Measurements from ENCODE around the gene USP6NL. TPM values are rescaled to one million over a fixed set of nuclear protein-coding genes. Genes with fewer than 3 reads are reported as not detected.

Gene USP6NL
- polyA plus RNA-seq, 1 donor (not counting 4 experiments of a cell fraction or from before 2014, with no cell fraction given), result 8.7 TPM

DNA sequence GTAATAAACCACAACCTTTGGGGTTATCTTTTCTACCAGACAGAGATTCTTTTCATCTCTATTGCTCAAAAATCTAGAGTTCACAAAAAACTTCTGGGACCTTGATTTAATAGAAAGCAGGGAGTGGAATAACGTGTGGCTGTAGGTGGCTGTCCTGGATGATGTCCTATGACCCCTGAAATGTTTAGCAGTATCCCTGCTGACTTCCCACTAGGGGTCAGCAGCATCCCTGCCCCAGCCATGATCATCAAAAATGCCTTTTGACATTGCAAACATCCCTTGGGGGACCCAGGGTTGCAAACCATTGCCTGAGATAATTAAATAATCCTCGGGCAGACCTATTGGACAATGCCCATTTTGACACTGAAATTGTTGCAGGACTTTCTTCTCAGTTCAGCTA is 177.1 kb downstream of the USP6NL start:
- Histone ChIP-seq H3K36me3 (ENCODE audit: control insufficient read depth in 2 of 2, extremely low read depth in 1 of 2, insufficient read depth in 2 of 2, low read length in 2 of 2) (no peaks in the 10 kb centered on the region), H3K9ac (ENCODE audit: control insufficient read depth, extremely low read depth, insufficient read depth, low read length) (no peak overlapping the region), H3K4me2 (ENCODE audit: control insufficient read depth, extremely low read depth, insufficient read depth, low read depth, low read length) (no peak overlapping the region), H3K9me3 (ENCODE audit: control insufficient read depth, low read depth, low read length) (peaks cover 4% of the 10 kb centered on the region), H3K79me2 (ENCODE audit: control insufficient read depth, insufficient read depth, low read length) (no peaks in the 10 kb centered on the region), H3K27ac (ENCODE audit: control insufficient read depth, insufficient read depth, low read length) (no peak overlapping the region), H3K4me3 (ENCODE audit: control insufficient read depth in 2 of 3, extremely low read depth in 1 of 3, insufficient read depth in 2 of 3, low read depth in 1 of 3, low read length in 3 of 3) (no peak overlapping the region), H4K20me1 (ENCODE audit: control insufficient read depth, extremely low read depth, insufficient read depth, low read length) (no peaks in the 10 kb centered on the region), H3K27me3 (ENCODE audit: control insufficient read depth, extremely low read depth, insufficient read depth, low read length) (no peaks in the 10 kb centered on the region), H3K4me1 (ENCODE audit: control insufficient read depth, extremely low read depth, insufficient read depth, low read length) (no peaks in the 10 kb centered on the region), H3K9me1 (ENCODE audit: control insufficient read depth, extremely low read depth, insufficient read depth, low read length) (no peaks in the 10 kb centered on the region), H2AFZ (ENCODE audit: control insufficient read depth, low read length) (no peak overlapping the region)
- dilution Hi-C loops (cut with MboI; ENCODE audit: extremely low pct_ligation_motif_present, low sequenced_read_pairs), result no loop called here
- TF ChIP-seq EZH2 (IDR thresholded peaks at IDR 0.05; ENCODE audit: low read length), result no peak
- TF ChIP-seq, protein P1, sequence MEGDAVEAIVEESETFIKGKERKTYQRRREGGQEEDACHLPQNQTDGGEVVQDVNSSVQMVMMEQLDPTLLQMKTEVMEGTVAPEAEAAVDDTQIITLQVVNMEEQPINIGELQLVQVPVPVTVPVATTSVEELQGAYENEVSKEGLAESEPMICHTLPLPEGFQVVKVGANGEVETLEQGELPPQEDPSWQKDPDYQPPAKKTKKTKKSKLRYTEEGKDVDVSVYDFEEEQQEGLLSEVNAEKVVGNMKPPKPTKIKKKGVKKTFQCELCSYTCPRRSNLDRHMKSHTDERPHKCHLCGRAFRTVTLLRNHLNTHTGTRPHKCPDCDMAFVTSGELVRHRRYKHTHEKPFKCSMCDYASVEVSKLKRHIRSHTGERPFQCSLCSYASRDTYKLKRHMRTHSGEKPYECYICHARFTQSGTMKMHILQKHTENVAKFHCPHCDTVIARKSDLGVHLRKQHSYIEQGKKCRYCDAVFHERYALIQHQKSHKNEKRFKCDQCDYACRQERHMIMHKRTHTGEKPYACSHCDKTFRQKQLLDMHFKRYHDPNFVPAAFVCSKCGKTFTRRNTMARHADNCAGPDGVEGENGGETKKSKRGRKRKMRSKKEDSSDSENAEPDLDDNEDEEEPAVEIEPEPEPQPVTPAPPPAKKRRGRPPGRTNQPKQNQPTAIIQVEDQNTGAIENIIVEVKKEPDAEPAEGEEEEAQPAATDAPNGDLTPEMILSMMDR (optimal IDR thresholded peaks at IDR 0.05 in 1 of 3, IDR thresholded peaks at IDR 0.05 in 1 of 3, conservative IDR thresholded peaks at IDR 0.05 in 1 of 3; ENCODE audit: extremely low read depth in 1 of 3, insufficient read depth in 2 of 3, low read length in 3 of 3), result peak in 1 of 3 experiments; percentile 25
- no peak for DNase-seq (ENCODE audit: low read depth, low spot score)
- no peak for FAIRE-seq

DNA sequence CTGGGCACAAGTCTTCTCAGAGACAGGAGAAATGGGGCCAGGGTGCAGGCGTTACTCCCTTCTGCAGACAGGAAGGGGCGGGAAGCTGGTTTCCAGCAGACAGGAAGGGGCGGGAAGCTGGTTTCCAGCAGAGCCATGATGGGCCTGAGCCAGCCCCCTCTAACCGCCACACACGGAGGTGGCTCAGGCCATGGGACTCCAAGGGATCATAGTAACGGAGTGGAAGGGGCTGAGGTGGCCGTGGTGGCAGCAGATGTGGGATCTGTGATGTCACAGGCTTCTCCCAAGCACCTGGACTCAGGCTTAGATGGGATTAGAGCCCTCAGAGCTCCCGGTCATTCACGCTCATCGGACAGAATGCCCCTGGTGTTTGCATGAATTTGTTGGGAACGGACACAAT is 177.8 kb downstream of the USP6NL start:
- Histone ChIP-seq H3K79me2 (ENCODE audit: control insufficient read depth, insufficient read depth, low read length) (no peaks in the 10 kb centered on the region), H3K9ac (ENCODE audit: control insufficient read depth, extremely low read depth, insufficient read depth, low read length) (no peak overlapping the region), H3K9me3 (ENCODE audit: control insufficient read depth, low read depth, low read length) (peaks cover 5% of the 10 kb centered on the region), H3K36me3 (ENCODE audit: control insufficient read depth in 2 of 2, extremely low read depth in 1 of 2, insufficient read depth in 2 of 2, low read length in 2 of 2) (no peaks in the 10 kb centered on the region), H3K27ac (ENCODE audit: control insufficient read depth, insufficient read depth, low read length) (no peak overlapping the region), H3K4me3 (ENCODE audit: control insufficient read depth in 2 of 3, extremely low read depth in 1 of 3, insufficient read depth in 2 of 3, low read depth in 1 of 3, low read length in 3 of 3) (no peak overlapping the region), H3K4me1 (ENCODE audit: control insufficient read depth, extremely low read depth, insufficient read depth, low read length) (no peaks in the 10 kb centered on the region), H2AFZ (ENCODE audit: control insufficient read depth, low read length) (no peak overlapping the region), H3K27me3 (ENCODE audit: control insufficient read depth, extremely low read depth, insufficient read depth, low read length) (no peaks in the 10 kb centered on the region), H4K20me1 (ENCODE audit: control insufficient read depth, extremely low read depth, insufficient read depth, low read length) (no peaks in the 10 kb centered on the region), H3K4me2 (ENCODE audit: control insufficient read depth, extremely low read depth, insufficient read depth, low read depth, low read length) (no peak overlapping the region), H3K9me1 (ENCODE audit: control insufficient read depth, extremely low read depth, insufficient read depth, low read length) (no peaks in the 10 kb centered on the region)
- DNase-seq (ENCODE audit: low read depth, low spot score), result no peak
- dilution Hi-C loops (cut with MboI; ENCODE audit: extremely low pct_ligation_motif_present, low sequenced_read_pairs), result no loop called here
- no peak for TF ChIP-seq EZH2 (IDR thresholded peaks at IDR 0.05; ENCODE audit: low read length)
- TF ChIP-seq, protein P1 (optimal IDR thresholded peaks at IDR 0.05 in 1 of 3, IDR thresholded peaks at IDR 0.05 in 1 of 3, conservative IDR thresholded peaks at IDR 0.05 in 1 of 3; ENCODE audit: extremely low read depth in 1 of 3, insufficient read depth in 2 of 3, low read length in 3 of 3), result no peak
- FAIRE-seq, result no peak
